ENCODE results near the gene AFMID. TPM values are rescaled to one million over a fixed set of nuclear protein-coding genes. Genes with fewer than 3 reads are reported as not detected.

AFMID gene
- total RNA-seq, 6 experiments from 2014 or later = 23.0 to 32.9 (median 26.2) TPM

- Mint-ChIP-seq H3K27ac (no peak overlapping the region), H3K27me3 (ENCODE audit: insufficient read depth) (peaks cover 4% of the 10 kb centered on the region), H3K36me3 (ENCODE audit: low read depth) (no peaks in the 10 kb centered on the region; the same call in 1 of the 2 replicates), H3K4me1 (ENCODE audit: low read depth) (peaks cover 12% of the 10 kb centered on the region), H3K4me3 (no peak overlapping the region), H3K9me3 (no peaks in the 10 kb centered on the region)
- DNase-seq = no peak
- TF ChIP-seq CTCF (IDR thresholded peaks at IDR 0.05) = no peak
These were observed 23.9 kb downstream of the AFMID start for GRCh38 chr17:78211032-78211431.

- Mint-ChIP-seq H3K9me3 (no peaks in the 10 kb centered on the region), H3K4me3 (peak within 1 kb of the TSS; percentile 96), H3K27me3 (ENCODE audit: insufficient read depth) (peaks cover 4% of the 10 kb centered on the region; the same call in 1 of the 2 replicates), H3K27ac (peak within 1 kb of the TSS; percentile 91), H3K4me1 (ENCODE audit: low read depth) (peaks cover 12% of the 10 kb centered on the region), H3K36me3 (ENCODE audit: low read depth) (no peaks in the 10 kb centered on the region; the same call in 1 of the 2 replicates)
- no peak for TF ChIP-seq CTCF (IDR thresholded peaks at IDR 0.05)
- peak; percentile 69 for DNase-seq
These were observed 27.0 kb downstream of the AFMID start, which contains the start of gene BIRC5 for GRCh38 chr17:78214016-78214705. Gene BIRC5 (plus strand): TSS chr17:78214253. CDS start chr17:78214317, 64 bp downstream.

- H3K27me3 Mint-ChIP-seq (ENCODE audit: insufficient read depth) = peaks cover 4% of the 10 kb centered on the region
- no peak for DNase-seq
- H3K9me3 Mint-ChIP-seq = no peaks in the 10 kb centered on the region
- no peak for TF ChIP-seq CTCF (IDR thresholded peaks at IDR 0.05)
- H3K4me1 Mint-ChIP-seq (ENCODE audit: low read depth) = peaks cover 12% of the 10 kb centered on the region
- peak overlapping the region; percentile 91 for H3K27ac Mint-ChIP-seq
- peaks cover 3% of the 10 kb centered on the region; the same call in 1 of the 2 replicates for H3K36me3 Mint-ChIP-seq (ENCODE audit: low read depth)
- peak overlapping the region; percentile 96 for H3K4me3 Mint-ChIP-seq
These were observed 27.5 kb downstream of the AFMID start for GRCh38 chr17:78214706-78215061.

- Mint-ChIP-seq H3K4me3 (no peak overlapping the region), H3K36me3 (ENCODE audit: low read depth) (peaks cover 10% of the 10 kb centered on the region; the same call in 1 of the 2 replicates), H3K9me3 (no peaks in the 10 kb centered on the region), H3K4me1 (ENCODE audit: low read depth) (peaks cover 12% of the 10 kb centered on the region), H3K27me3 (ENCODE audit: insufficient read depth) (no peaks in the 10 kb centered on the region; the same call in 1 of the 2 replicates), H3K27ac (no peak overlapping the region)
- no peak for DNase-seq
- TF ChIP-seq CTCF (IDR thresholded peaks at IDR 0.05) = no peak
These were observed 32.4 kb downstream of the AFMID start for GRCh38 chr17:78219396-78220150.

- peaks cover 10% of the 10 kb centered on the region; the same call in 1 of the 2 replicates for H3K36me3 Mint-ChIP-seq (ENCODE audit: low read depth)
- H3K4me1 Mint-ChIP-seq (ENCODE audit: low read depth) = no peaks in the 10 kb centered on the region
- no peak overlapping the region for H3K4me3 Mint-ChIP-seq
- TF ChIP-seq CTCF (IDR thresholded peaks at IDR 0.05) = no peak
- H3K27ac Mint-ChIP-seq = no peak overlapping the region
- H3K27me3 Mint-ChIP-seq (ENCODE audit: insufficient read depth) = no peaks in the 10 kb centered on the region; the same call in 1 of the 2 replicates
- no peak for DNase-seq
- H3K9me3 Mint-ChIP-seq = no peaks in the 10 kb centered on the region
These were observed 35.9 kb downstream of the AFMID start for GRCh38 chr17:78223061-78223460.
